Activated effector memory CD4-positive, alpha-beta T cell treated with anti-CD3 and anti-CD28 coated beads, Interleukin-2, amount 50 U/mL, for 16 hours (primary cell): Measurements from ENCODE around the gene LRP1-AS.

Experiments used
- DNase-seq: peaks from one replicate; pipeline ENCODE4 v3.0.0-alpha.2; 2020

LRP1-AS gene

GRCh38 chr12:57116580-57117281 is 30.7 kb downstream of the LRP1-AS start:
- DNase-seq: no peak

- no peak for DNase-seq
Measured at GRCh38 chr12:57112492-57113294, 34.7 kb downstream of the LRP1-AS start.

GRCh38 chr12:57111031-57111734 is 36.2 kb downstream of the LRP1-AS start, which contains the start of gene STAT6:
Gene STAT6, minus strand, starts transcription at chr12:57111362. Its CDS starts 3,084 bp downstream, at chr12:57108278.
- DNase-seq: peak; percentile 93

DNA sequence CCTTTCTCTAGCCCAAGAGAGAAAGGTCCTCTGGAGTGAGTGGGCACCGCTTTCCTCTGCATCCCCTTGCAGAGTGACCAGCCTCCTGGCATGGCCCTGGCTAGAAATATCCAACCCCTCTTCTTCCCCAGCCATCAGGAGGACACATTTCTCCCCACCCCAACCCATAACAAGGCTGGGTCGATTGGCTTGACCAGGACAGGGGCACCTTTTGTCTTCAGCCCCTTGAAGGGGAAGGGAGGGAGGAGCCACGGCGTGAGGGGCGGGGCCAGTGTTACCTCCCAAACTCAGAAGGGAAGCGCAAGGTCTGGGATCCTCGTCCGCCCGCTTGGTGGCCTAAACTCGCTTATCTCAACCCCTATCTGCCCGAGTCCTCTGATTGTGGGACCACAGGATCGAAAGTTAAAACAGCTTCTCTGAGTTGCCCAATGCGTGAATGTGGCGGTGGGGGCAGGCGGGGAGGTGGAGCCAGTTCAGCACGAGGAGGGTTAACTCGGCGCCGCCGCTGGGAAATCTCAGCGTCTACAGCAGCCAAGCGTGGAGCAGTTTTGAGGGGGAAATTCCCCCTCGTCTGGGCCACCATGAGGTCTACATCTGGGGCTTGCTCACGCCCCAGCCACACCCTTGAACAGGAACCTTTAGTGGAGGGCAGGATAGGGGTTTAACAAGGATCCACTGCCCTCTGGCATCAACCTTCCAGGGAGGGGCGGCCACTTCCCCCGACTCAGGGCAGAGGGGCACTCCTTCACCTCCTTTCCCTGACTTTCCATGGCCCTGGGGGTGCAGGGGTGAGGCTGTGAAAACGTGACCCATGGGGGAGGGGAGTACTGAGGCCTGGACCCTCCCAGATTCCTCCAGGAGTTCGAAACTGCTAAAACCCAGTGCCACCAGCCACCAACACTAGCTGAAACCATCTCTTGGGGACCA is 37.1 kb downstream of the LRP1-AS start:
- peak; percentile 91 for DNase-seq

DNA sequence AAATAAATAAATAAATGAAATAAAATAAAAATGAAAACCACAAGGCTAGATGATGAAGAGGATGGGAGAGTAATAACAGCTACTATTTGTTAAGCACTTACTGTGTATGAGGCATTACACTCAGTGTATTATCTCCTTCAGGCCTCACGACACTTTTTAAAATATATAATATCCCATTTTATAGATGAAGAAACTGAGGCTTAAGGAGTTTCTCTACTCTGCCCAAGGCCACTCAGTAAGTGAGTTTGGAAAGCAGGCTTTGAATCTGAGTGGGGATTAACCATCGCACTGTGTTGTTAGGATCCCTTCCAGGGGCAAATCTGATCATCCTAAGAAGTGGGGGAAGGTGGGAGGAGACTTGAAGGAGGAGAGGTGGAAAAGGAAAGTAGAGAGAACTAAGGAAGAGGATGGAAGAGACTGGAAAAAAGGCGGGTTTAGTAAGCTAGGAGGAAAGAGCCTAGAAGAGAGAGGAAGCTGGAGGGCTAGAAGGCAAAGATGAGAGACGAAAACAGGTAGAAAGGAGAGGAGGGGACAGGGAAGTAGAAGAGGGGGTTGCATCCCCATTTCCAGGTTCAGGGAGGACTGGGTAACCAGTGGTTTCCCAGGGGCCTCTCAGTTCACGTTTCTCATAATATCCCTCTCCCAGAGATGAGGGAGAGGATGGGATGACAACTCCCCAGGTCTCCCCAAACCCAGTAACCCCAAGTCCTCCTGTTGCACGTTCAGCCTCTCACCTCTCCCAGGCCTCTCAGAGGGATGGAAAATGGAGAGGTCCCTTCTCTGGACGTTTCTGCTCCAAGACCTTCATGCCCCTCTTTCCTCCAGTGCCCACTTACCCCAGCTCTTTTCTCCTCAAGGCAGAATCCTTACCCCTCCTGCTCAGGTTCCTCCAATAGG is 38.0 kb downstream of the LRP1-AS start:
- no peak for DNase-seq

DNA sequence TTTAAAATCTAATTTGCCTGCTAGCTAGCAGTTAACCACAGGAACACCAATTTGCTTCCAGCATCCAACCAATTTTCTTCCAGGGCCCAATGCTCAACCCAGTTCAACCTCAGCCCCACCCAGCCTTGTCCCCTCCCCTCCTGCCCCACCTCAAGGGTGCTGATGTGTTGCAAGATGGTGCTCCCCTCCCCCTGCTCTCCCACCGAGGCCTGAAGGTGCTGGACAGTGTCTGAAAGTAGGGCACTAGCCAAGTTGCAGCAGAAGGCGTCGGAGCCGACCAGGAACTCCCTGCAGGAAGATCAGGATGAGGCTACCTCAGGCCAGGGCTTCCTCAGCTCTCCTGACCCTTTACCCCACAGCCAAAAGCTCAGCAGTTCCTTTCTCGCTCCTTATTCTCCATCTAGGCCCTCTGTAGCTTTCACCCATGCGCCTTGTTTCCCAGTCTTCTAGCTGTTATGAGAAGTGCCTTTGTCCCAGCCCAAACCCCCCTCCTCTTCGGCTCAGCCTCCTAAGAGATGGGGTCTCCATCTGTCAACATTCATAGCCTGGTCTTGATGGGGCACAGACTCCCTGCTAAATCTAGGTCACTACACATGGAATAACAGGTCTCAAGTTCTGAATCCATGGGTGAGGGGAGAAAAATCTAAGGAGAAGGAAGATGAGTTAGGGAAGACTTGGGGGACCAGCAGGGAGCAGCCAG is 39.8 kb downstream of the LRP1-AS start:
- DNase-seq: no peak

DNA sequence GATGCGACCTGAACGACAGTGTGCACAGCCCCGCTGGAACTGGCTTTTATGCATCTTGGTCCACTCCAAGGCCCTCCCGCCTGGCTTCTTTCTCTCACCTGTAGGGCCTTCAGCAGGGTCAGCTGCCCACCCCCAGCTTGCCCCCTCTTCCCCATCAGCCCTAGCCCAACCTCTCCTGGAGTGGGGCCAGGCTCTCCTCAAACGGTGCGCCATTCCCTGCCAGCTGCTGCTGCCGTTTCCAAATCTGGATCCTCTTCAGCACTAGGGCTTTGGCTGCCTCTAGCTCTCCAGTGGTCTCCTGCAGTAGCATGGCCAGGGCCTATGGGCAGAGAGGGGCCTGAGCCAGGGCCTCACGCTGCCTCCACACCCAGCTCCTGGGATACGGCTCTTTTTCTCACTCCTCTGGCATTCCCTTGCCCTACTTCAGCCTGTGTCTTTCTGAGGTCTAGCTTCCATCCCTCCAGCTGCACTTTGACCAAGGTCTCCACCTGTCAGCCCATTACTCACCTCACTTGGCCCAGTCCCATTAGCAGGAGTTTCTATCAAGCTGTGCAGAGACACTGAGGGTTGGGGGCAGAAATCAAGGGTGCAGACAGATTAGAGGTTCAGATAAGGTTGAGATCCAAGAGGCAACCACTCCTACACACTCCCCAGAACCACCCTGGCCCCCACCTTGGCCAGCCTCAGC is 41.3 kb downstream of the LRP1-AS start:
- DNase-seq: no peak

DNA sequence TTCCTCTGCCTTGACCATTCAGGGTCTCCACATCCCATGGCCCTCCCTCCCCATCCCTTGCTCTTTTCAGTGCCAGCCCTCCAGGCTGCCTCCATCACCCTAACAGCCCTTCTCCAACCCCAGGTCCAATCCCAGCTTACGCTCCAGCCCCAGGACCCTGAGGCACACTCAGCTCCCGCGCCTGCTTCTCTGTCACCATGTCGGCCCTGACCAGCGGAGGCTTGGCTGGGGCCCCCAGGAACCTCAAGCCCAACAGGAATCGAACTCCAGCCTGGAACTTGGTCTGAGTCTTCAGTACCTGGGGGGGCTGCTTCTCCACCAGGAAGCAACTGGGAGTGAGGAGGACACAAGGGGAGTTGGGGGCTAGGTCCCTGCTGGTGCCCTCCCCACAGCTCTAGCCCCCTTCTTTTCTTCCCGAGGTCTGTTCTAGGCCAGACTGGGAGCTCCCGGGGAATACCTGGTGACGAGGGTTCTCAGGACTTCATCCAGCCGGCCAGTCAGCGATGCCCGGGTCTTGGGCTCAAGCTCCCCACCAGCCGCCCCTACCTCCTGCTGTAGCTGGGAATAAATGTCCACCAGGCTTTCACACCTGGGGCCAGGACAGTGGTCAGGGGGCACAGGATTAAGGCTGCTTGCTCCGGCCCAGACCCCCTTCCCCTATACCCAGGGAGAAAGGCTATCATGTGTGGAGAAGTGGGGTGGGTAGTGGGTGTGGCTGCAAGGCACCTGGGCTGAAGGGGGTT is 42.2 kb downstream of the LRP1-AS start:
- no peak for DNase-seq

GRCh38 chr12:57104292-57104910 is 43.0 kb downstream of the LRP1-AS start:
- no peak for DNase-seq

DNA sequence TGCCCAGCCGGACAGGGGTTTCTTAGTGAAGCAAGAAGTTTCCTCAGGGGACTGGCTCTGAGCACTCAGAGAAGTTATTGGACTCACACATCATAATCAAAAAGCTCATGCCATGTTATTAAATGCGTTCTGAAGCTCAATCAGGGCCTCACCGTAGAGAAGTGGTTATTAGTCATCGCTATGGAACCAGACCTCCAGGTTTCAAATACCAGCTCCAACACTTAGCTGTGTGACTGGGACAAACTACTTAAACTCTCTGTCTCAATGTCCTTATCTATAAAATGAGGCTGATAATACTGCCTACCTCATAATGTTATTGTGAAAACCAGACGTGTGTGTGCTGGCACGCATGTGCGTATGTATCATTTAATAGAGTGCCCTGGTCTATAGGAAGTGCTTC is 43.6 kb downstream of the LRP1-AS start:
- no peak for DNase-seq

DNA sequence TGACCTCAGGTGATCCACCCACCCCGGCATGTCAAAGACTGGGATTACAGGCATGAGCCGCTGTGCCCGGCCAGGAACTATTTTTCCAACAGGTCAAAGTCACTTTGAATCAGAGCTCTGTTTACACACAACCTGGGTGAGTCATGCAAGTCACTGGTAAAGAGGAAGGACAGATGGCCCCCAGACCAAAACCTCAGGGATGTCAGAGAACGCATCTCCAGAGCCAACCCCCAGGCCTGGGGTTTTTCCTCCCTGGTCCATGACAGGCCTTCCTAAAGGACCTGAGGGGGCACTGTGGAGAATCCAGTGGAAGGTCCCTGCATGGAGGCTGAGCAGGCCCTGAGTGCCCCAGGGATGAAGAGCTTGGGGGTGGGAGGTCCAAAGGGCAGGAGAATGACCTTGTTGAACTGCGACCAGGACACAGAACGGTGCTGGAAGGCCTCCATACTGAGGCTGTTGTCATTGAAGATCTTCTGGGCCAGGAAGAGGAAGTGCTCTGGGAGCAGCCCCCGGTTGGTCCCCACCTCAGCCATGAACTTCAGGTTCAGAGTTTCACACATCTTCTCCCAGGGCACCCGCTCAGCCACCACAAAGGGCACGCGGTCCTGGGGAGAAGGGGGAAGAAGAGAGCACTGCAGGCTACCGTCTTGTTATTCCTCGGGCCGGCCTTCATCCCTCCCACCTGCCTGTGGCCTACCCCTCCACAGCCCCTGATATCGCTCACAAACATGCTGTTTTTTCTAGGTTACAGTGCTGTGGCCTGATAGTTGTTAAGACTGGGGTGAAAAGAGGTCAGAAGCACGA is 45.3 kb downstream of the LRP1-AS start:
- DNase-seq: no peak

DNA sequence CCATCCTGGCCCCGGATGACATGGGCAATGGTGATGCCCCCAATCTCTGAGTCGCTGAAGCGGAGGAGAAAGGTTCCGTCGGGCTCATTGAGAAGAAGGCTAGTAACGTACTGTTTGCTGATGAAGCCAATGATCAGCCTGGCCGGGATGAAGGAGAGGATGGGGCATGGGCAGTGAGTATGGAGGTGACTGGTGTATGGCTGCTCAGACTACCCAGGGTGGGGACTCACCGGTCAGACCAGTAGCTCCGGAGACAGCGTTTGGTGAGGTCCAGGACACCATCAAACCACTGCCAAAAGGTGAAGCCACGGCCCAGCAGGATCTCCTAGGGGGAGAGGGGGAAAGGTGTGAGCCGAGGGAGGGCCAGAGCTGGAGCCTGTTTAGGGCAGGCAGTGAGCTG is 47.7 kb downstream of the LRP1-AS start:
- DNase-seq: no peak

GRCh38 chr12:57099047-57099714 is 48.2 kb downstream of the LRP1-AS start:
- DNase-seq: no peak

GRCh38 chr12:57098546-57098945 is 48.9 kb downstream of the LRP1-AS start:
- DNase-seq: no peak

DNA sequence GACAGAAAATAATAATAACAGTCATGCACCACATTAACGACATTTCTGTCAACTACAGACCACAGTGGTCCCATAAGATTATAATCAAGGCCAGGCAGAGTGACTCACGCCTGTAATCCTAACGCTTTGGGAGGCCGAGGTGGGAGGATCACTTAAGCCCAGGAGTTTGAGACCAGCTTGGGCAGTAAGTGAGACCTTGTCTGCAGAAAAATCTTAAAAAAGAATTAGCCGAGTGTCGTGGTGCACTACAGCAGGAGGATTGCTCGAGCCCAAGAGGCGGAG is 49.9 kb downstream of the LRP1-AS start:
- DNase-seq: no peak

- no peak for DNase-seq
Measured at GRCh38 chr12:57096748-57097553, 50.5 kb downstream of the LRP1-AS start.

- no peak for DNase-seq
Measured at GRCh38 chr12:57096099-57096572, 51.3 kb downstream of the LRP1-AS start.
